SK-N-SH treated with all-trans-retinoic acid at 6 μM for 48 hours (cell line): Measurements from ENCODE around the gene CYP2R1.

Experiments
- ATAC-seq: fragments of 200-7000 bp; cut with Tn5 transposase; 3 replicates; pipeline ENCODE4 v1.9.1; 2020; ENCODE audit warnings: mild to moderate bottlenecking, moderate library complexity
- ARNTL ChIP-seq: fragments of 450-650 bp; formaldehyde crosslinking; IDR thresholded peaks from 2 replicates; pipeline ENCODE4 v1.5.0; 2020; ENCODE audit warnings: low read depth, mild to moderate bottlenecking, moderate library complexity, borderline replicate concordance
- BACH2 ChIP-seq: fragments of 250-450 bp; sonication (Bioruptor Pico); IDR thresholded peaks from 2 replicates; pipeline ENCODE4 v1.9.0; 2021; ENCODE audit warnings: mild to moderate bottlenecking, borderline replicate concordance
- CSRNP3 ChIP-seq: fragments of 250-450 bp; sonication (Bioruptor Pico); IDR thresholded peaks from 2 replicates; pipeline ENCODE4 v1.5.1; 2021; ENCODE audit warnings: mild to moderate bottlenecking, moderate library complexity
- GLIS3 ChIP-seq: fragments of 250-450 bp; sonication (Bioruptor Pico); IDR thresholded peaks from 2 replicates; pipeline ENCODE4 v1.5.0; 2020; ENCODE audit warnings: mild to moderate bottlenecking, moderate library complexity
- ISL1 ChIP-seq: fragments of 250-450 bp; sonication (Bioruptor Pico); IDR thresholded peaks from 2 replicates; pipeline ENCODE4 v2.1.2; 2022; ENCODE audit warnings: mild to moderate bottlenecking, moderate library complexity
- OSR1 ChIP-seq: fragments of 250-450 bp; sonication (Bioruptor Pico); IDR thresholded peaks from 2 replicates; pipeline ENCODE4 v1.8.0; 2022; ENCODE audit warnings: moderate library complexity, mild to moderate bottlenecking, inconsistent platforms
- POU6F1 ChIP-seq: fragments of 250-450 bp; sonication (Bioruptor Pico); IDR thresholded peaks from 2 replicates; pipeline ENCODE4 v1.8.0; 2021; ENCODE audit warnings: low read depth, mild to moderate bottlenecking, moderate library complexity, borderline replicate concordance
- RARB ChIP-seq: fragments of 250-450 bp; sonication (Bioruptor Pico); IDR thresholded peaks from 2 replicates; pipeline ENCODE4 v1.8.0; 2021; ENCODE audit warnings: mild to moderate bottlenecking, moderate library complexity
- SNAI2 ChIP-seq: fragments of 250-450 bp; sonication (Bioruptor Pico); IDR thresholded peaks from 2 replicates; pipeline ENCODE4 v1.5.0; 2020; ENCODE audit warnings: mild to moderate bottlenecking, moderate library complexity
- TCF4 ChIP-seq: fragments of 250-450 bp; sonication (Bioruptor Pico); IDR thresholded peaks from 2 replicates; pipeline ENCODE4 v1.8.0; 2021; ENCODE audit warnings: mild to moderate bottlenecking, moderate library complexity, borderline replicate concordance
- TOX ChIP-seq: fragments of 250-450 bp; sonication (Bioruptor Pico); IDR thresholded peaks from 2 replicates; pipeline ENCODE4 v1.8.0; 2021; ENCODE audit warnings: mild to moderate bottlenecking, moderate library complexity, borderline replicate concordance
- ZC3H10 ChIP-seq: fragments of 250-450 bp; sonication (Bioruptor Pico); IDR thresholded peaks from 2 replicates; pipeline ENCODE4 v1.5.1; 2021; ENCODE audit warnings: mild to moderate bottlenecking, moderate library complexity
- ZFP3 ChIP-seq: fragments of 250-450 bp; sonication (Bioruptor Pico); IDR thresholded peaks from 2 replicates; pipeline ENCODE4 v1.5.0; 2020; ENCODE audit warnings: mild to moderate bottlenecking, moderate library complexity
- ZFP30 ChIP-seq: fragments of 450-650 bp; formaldehyde crosslinking; IDR thresholded peaks from 2 replicates; pipeline ENCODE4 v1.5.0; 2022; ENCODE audit warnings: mild to moderate bottlenecking, moderate library complexity
- ZNF565 ChIP-seq: fragments of 450-650 bp; formaldehyde crosslinking; conservative IDR thresholded peaks from 2 replicates; pipeline ENCODE4 v1.5.0; 2020; ENCODE audit warnings: low read depth, mild to moderate bottlenecking, moderate library complexity
- TF ChIP-seq, protein P1 (sequence below): fragments of 250-450 bp; sonication (Bioruptor Pico); IDR thresholded peaks from 2 replicates; pipeline ENCODE4 v1.5.1; 2020; ENCODE audit warnings: low read depth, mild to moderate bottlenecking, moderate library complexity
- TF ChIP-seq, protein P2 (sequence below): fragments of 250-450 bp; sonication (Bioruptor Pico); IDR thresholded peaks from 2 replicates; pipeline ENCODE4 v1.5.0; 2020; ENCODE audit warnings: mild to moderate bottlenecking, moderate library complexity
- TF ChIP-seq, protein P3 (sequence below): fragments of 250-450 bp; sonication (Bioruptor Pico); IDR thresholded peaks from 2 replicates; pipeline ENCODE4 v1.8.0; 2020; ENCODE audit warnings: mild to moderate bottlenecking, moderate library complexity, borderline replicate concordance

CYP2R1 gene

GRCh38 chr11:14908214-14908880 lies 16.3 kb upstream of the CYP2R1 start:
- no peak for TF ChIP-seq TOX (CRISPR knock-in tag)
- TF ChIP-seq ISL1 (CRISPR knock-in tag) = no peak
- TF ChIP-seq, protein P1, sequence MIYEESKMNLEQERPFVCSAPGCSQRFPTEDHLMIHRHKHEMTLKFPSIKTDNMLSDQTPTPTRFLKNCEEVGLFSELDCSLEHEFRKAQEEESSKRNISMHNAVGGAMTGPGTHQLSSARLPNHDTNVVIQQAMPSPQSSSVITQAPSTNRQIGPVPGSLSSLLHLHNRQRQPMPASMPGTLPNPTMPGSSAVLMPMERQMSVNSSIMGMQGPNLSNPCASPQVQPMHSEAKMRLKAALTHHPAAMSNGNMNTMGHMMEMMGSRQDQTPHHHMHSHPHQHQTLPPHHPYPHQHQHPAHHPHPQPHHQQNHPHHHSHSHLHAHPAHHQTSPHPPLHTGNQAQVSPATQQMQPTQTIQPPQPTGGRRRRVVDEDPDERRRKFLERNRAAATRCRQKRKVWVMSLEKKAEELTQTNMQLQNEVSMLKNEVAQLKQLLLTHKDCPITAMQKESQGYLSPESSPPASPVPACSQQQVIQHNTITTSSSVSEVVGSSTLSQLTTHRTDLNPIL (CRISPR knock-in tag) = no peak
- TF ChIP-seq GLIS3 (CRISPR knock-in tag) = no peak
- TF ChIP-seq BACH2 = no peak
- no peak for TF ChIP-seq RARB (CRISPR knock-in tag)
- peak; percentile 89 for ATAC-seq

GRCh38 chr11:14907411-14908213 lies 15.6 kb upstream of the CYP2R1 start:
- TF ChIP-seq, protein P2, sequence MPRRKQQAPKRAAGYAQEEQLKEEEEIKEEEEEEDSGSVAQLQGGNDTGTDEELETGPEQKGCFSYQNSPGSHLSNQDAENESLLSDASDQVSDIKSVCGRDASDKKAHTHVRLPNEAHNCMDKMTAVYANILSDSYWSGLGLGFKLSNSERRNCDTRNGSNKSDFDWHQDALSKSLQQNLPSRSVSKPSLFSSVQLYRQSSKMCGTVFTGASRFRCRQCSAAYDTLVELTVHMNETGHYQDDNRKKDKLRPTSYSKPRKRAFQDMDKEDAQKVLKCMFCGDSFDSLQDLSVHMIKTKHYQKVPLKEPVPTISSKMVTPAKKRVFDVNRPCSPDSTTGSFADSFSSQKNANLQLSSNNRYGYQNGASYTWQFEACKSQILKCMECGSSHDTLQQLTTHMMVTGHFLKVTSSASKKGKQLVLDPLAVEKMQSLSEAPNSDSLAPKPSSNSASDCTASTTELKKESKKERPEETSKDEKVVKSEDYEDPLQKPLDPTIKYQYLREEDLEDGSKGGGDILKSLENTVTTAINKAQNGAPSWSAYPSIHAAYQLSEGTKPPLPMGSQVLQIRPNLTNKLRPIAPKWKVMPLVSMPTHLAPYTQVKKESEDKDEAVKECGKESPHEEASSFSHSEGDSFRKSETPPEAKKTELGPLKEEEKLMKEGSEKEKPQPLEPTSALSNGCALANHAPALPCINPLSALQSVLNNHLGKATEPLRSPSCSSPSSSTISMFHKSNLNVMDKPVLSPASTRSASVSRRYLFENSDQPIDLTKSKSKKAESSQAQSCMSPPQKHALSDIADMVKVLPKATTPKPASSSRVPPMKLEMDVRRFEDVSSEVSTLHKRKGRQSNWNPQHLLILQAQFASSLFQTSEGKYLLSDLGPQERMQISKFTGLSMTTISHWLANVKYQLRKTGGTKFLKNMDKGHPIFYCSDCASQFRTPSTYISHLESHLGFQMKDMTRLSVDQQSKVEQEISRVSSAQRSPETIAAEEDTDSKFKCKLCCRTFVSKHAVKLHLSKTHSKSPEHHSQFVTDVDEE (CRISPR knock-in tag) = no peak
- TF ChIP-seq OSR1 (CRISPR knock-in tag) (no peak), ZNF565 (CRISPR knock-in tag) (no peak)
- TF ChIP-seq, protein P3, sequence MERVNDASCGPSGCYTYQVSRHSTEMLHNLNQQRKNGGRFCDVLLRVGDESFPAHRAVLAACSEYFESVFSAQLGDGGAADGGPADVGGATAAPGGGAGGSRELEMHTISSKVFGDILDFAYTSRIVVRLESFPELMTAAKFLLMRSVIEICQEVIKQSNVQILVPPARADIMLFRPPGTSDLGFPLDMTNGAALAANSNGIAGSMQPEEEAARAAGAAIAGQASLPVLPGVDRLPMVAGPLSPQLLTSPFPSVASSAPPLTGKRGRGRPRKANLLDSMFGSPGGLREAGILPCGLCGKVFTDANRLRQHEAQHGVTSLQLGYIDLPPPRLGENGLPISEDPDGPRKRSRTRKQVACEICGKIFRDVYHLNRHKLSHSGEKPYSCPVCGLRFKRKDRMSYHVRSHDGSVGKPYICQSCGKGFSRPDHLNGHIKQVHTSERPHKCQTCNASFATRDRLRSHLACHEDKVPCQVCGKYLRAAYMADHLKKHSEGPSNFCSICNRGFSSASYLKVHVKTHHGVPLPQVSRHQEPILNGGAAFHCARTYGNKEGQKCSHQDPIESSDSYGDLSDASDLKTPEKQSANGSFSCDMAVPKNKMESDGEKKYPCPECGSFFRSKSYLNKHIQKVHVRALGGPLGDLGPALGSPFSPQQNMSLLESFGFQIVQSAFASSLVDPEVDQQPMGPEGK (CRISPR knock-in tag) = no peak
- ATAC-seq = peak; percentile 98

DNA sequence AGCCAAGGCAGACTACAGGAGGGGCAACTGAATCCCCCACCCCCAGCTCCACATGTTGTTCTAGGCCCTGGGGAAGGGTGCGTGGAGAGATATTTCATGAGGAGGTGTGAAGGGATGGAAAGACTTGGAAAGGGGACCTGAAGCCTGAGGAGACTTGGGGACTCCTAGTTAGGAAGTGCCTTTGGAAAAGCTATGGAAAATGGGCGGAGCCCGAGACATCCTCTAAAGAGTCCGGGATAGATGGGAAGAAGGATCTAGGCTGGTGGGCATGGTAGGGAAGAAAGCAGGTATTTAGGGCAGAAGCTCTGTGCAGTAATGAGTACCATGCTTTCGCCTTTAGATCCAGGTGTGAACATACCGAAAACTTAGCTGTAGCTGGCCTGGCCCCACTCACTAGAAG lies 15.0 kb upstream of the CYP2R1 start:
- no peak for ATAC-seq
- TF ChIP-seq POU6F1 (CRISPR knock-in tag) = no peak

GRCh38 chr11:14906578-14906977 lies 14.5 kb upstream of the CYP2R1 start:
- no peak for ATAC-seq
- TF ChIP-seq TOX (CRISPR knock-in tag) = no peak
- TF ChIP-seq CSRNP3 (CRISPR knock-in tag) = no peak
- TF ChIP-seq ZFP3 = no peak
- no peak for TF ChIP-seq SNAI2 (CRISPR knock-in tag)
- TF ChIP-seq TCF4 = no peak
- TF ChIP-seq RARB (CRISPR knock-in tag) = no peak
- TF ChIP-seq, protein P1 (CRISPR knock-in tag) = no peak
- no peak for TF ChIP-seq ZFP30
- TF ChIP-seq, protein P2 (CRISPR knock-in tag) = no peak
- TF ChIP-seq ARNTL (CRISPR knock-in tag) = no peak
- no peak for TF ChIP-seq ISL1 (CRISPR knock-in tag)
- TF ChIP-seq POU6F1 (CRISPR knock-in tag) = no peak
- TF ChIP-seq ZC3H10 (CRISPR knock-in tag) = no peak
- TF ChIP-seq OSR1 (CRISPR knock-in tag) = no peak
